Activated gamma-delta T cell treated with Interleukin-2 at 50 U/mL for 16 hours (primary cell): ENCODE measurements around the gene MAP9.
A peak's percentile ranks its signal among the peaks of the same experiment; 100 is the strongest.
"Not testable (repeated sequence)": the region's sequence is repeated elsewhere in the genome, so short reads cannot be mapped to it uniquely, and the experiment has no call there.

ENCODE experiments used
- DNase-seq: peaks from one replicate; pipeline ENCODE4 v3.0.0-alpha.2; 2020

MAP9 gene

DNA sequence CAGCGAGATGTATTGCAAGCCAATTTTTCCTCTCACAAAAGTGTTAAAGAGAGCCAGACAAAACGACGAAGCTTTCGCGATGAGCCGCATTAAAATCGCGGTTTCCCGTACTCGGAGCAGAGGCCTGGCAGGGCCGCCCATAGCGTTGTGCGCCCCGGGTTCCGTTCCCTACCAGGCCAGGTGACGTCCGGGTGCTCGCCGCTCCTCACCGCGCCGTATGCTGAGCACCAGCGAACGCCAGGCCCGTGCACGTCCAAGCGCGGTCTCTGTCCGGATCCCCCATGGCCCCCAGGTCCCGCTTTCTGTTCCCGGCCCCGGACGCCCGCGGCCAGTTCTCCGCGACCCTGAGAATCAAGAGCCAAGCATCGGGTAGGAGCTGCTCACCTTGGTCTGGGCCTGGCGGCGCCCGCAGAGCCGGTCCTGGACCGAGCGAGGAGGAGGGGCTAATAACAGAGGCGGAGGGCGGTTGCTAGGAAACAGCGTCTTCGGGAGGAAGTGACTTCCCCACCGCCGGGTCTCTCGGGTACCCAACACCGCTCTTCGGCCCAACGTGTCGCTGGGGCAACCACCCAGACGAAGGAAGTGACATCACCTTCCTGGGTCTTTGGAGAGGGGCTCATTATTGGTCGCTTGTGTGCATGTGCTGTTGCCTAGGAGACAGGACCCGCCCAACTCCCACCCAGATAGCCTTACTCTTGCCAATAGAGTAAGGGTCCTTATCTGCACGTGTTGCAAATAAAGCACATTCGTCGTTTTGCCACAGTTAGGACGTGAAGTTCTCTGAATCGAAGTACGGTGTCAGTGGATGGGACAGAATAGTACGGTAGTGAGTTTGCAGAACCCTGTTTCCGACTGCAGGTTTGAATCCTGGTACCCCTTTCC lies at the start of gene MAP9:
Gene MAP9, minus strand, starts transcription at position 579 of the 882 bp plus-strand sequence. CDS start 1,115 bp downstream, outside the sequence.
- DNase-seq = peak; percentile 90

DNA sequence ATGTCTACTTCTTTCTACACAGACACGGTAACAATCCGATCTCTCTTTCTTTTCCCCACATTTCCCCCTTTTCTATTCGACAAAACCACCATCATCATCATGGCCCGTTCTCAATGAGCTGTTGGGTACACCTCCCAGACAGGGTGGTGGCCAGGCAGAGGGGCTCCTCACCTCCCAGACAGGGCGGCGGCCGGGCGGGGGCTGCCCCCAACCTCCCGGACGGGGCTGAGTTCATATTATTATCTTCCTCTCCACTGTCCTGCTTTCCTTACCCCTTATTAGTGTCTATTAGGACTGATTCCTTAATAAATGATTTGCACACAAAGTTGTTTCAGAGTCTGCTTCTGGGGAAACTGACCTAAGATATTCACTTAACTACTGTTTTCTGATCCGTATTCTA lies 48.0 kb upstream of the MAP9 start:
- DNase-seq = not testable (repeated sequence)

DNA sequence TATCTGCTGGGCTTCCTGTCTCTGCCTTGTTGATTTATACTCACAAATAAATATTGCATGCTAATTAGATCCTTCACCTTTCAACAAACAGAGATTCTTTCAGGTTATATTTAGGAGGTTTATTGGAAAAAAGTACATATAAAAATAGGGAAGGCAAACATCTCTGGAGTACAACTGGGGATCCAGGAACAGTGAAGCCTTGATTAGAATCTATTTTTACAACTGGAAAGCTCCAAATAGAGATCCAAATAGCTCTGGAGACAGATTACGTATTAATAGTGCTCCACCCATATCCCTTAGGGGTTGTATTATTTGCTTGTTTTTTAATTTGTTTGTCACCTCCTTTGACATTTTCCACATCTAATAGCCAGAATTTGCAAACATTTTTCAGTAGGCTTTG lies 46.9 kb upstream of the MAP9 start:
- DNase-seq = no peak

DNA sequence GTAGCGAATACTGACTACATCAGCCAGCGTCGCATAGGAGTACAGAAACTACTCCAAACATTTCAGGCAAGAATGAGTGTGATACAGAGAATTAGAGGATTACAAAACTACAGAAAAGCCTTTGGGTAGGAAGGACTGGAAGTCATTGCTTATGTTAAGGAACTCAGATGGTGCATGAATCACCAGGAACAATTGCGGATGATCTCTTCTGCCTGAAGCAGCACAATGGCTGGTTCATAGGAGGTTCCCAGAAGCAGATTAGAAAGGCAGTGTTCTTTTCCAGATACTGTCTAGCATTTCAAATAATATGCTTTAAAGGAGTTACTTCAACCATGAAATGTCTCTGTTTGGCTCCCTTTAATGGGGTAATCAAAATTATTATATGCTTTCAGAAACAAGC lies 42.5 kb upstream of the MAP9 start:
- DNase-seq = no peak

DNA sequence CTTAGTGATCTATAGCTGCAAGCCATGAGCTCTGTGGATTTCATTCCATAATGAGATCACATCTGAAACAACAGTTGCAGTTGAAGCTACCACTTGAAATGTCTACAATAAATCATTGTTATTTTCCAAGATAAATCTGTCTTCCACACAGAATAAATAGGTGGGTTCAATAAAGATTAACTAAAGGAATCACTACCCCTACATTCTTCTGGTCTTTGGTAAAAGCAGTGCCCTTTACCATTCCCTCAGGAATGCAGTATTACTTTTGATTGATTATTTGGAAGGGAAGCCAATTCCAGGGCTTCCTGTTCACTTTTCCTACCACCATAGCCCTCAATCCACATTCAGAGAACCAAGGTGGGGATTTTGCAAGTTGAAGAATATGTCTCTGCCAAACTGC lies 38.9 kb upstream of the MAP9 start:
- no peak for DNase-seq

DNA sequence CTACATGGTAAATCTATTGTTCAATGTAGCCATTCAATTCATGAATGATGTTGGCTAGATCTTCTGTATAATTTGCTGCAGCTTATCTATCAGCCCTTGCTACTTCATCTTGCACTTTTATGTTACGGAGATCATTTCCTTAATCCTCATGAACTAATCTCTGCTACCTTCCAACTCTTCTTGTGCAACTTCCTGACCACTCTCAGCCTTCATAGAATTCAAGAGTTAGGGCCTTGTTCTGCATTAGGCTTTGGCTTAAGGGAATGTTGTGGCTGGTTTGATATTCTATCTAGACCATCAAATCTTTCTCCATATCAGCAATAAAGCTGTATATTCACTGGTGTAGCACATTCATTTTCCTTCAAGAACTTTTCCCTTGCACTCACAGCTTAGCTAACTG lies 36.7 kb upstream of the MAP9 start:
- DNase-seq = no peak

DNA sequence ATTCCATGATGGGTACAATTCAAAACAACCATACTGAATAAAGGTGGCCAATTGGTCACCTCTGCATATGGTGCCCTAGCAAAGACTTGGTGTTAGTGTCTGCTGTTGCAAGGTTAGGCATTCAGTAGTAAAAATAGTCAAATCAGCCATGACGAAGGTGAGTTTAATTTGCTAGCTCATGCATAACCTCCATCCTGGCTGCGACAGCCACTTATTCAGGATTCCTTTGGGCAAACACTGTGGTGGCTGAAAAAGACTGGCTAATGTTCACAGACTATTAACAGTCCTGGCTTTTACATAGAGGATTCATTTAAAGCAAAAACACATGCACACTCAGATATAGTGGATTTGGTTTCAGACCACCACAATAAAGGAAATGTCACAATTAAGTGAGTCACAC lies 34.8 kb upstream of the MAP9 start:
- no peak for DNase-seq

DNA sequence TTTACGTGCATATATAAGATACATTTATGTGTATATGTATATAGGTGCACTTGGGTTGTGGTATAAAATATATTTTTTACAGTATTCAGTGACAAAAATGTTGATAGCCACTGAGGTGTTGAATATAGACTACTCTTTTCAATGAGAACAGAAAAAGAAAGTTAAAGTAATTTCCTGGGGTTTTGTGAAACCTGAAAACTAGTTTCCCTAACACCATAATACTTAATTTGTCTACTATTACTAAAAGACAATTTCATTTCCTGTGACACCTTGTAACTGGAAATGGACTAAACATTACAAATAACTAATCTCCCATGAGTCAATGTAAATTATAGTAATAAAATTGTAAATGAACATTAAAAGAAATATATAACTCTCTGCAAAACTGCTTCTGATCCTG lies 32.0 kb upstream of the MAP9 start:
- DNase-seq = no peak

DNA sequence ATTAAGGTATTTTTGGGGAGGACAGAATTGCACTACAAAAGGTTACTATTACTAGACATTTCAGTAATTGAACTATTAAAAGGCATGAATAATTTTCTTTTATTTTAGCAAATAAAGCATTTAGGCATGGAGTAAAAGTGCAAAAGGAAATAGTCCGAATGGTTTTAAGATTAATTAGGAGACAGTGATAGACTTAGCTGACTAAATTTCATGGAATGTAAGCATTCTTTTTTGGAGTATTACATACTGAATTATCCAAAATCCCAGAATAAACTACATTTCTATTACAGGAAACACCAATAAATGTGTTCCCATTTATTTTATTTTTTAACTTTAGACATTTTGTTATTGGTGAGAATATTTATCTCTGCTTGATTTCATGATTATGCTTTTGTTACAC lies 30.7 kb upstream of the MAP9 start:
- no peak for DNase-seq

DNA sequence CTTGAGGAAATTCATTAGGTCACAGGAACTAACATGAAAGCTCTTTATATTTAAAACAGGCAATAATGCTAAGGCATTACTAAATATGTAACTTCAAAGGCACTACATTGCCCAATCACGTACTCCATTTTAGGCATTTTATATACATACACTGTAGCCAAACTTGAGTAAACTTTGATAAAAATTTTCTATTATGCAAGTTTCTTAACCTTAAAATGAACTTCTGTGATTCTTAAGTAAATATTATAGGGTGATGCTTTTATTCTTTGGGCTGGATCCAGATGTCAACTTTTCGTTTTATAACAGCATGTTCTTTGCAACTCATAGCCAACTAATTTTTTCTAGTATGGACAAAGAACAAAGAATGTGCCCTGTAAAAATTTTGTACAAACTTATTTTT lies 28.3 kb upstream of the MAP9 start:
- DNase-seq = no peak

DNA sequence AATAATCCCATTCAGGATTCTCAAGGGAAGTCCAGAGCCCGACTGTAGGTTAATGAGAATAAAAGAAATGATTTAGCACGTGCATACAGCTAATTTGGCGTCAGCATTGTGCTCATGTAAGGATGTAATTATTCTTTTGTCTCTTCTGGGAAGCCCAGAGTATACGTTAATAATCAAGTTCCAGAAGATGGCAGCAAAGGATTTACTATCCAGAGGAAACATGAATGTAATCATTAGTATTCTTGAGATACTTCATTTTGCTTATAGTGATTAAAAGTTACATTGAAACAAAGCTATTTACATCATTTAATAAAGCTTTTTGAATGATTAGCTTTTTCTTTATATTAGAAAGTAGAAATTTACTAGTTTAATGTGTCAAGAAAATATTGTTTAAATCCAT lies 27.1 kb upstream of the MAP9 start:
- no peak for DNase-seq

DNA sequence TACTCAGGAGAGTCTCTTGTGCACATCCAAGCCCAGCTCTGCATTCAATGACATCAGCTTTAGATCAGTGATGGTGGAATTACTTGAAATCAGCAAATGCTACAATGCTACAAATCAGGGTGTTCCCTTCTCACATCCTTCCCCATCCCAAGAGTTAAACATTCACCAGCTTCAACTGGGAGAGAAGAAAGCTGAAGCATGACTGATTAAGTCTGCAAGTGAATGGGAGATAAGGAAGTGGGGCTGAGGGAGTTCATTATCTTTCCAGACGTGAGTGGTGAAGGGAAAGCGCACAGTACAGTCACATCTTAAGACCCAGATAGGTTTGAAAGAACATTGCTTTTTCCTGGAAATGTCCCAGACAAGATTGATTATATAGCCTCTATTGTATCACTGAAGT lies 26.2 kb upstream of the MAP9 start:
- no peak for DNase-seq

DNA sequence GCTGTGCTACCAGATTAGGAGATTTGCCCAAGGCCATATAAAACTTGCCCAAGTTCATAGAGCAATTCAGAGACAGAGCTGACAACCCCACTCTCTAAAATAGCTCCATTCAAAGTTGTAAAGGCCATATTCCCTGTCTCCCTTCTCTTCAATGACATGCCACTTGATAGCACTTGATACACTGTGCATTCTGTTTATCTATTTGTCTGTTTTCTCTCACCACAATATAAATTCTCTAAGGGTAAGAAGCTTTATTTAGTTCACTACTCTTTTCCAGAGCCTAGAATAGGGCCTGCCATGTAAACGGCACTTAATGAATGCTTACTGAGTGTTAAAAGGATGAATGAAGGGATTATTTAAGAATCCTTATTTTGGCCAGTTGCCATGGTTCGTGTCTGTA lies 24.1 kb upstream of the MAP9 start:
- DNase-seq = no peak

DNA sequence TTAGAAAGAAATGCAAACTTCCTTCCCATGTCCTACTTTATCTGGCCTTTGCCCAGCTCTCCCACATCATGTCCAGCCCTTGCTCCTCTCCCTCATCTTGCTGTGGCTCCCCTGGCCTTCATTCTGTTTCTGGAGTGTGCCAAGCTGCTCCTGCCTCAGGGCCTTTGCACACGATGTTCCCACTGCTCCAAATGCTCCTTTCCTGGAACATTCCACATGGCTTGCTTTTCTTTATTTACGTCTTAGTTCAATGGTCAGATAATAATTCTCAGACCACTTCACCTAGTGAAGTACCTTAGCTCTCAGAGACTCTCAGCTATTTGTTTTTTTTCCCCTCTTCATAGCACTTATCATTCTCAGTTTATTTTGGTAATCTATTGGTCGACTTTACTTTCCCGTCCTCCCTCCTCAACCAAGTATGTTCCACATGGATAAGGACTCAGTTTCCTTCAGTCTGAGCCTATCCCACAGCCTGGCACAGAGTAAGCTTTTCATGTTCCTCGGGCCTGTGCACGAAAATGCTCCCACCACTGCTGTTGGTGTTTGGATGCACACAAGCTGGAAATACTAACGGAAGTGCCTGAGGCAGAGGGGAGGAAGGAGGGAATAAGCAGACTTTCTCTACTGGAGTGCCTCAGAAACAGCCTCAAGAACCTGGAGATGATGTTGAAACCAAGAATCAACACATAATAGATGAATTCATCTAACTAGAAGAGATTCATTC lies 23.4 kb upstream of the MAP9 start:
- no peak for DNase-seq

DNA sequence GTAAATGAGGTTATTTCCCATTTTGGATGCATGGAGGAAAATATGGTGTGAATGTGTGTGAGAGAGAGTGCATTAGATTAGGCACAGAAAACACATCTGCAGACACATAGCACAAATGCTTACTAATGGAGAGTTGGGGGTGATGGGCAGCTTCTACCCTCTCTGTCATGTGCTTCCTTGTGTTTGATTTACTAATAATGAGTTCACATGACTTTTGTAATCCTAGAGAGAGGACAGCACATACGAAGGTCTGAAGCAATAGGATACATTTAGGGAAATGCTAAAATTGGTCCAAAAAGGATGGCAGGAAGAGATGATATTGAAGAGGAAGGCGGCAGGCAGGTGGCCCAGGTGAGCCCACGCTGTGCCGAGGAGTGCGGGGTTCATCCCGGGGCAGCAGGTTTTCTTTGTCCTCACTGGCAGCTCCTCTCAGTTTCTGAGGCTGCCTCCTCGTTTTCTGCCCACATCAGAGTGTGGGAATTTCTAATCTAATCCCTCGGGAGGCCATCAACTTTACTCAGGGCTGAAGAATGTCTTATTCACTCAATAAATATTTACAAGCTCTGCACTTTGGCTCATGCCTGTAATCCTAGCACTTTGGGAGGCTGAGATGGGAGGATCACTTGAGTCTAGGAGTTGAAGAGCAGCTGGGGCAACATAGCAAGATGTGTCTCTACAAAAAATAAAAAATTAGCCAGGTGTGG lies 15.9 kb upstream of the MAP9 start:
- no peak for DNase-seq

DNA sequence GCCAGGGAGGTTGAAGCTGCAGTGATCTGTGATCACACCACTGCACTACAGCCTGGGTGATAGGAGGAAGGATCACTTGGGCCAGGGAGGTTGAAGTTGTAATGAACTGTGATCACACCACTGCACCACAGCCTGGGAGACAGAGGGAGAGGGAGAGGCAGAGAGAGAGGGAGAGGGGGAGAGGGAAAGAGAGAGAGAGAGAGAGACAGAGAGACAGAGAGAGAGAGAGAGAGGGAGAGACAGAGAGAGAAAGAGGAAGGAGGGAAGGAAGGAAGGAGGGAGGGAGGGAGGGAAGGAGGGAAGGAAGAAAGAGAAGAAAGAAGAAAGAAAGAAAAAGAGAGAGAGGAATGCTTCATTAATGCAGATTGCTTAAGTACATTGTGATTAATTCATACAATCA lies 15.2 kb upstream of the MAP9 start:
- no peak for DNase-seq

DNA sequence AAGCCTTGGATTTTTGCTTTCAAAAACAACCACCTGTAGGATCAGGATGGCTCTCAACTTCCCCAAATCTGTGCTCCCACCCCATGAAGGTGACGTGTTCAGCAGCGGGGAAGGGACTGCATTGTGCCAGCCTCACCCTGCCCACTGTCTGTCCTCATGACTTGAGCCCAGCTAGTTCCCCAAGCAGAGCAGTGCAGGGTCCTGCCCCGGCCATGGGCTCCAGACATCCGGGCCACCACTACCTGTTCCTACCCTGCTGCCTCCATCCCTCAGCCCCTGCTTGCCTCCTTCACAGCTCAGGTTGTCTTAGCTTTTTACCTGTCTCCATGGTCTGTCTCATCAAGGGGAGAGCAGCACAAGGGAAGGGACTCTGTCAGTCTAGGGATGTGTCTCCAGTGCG lies 11.4 kb upstream of the MAP9 start:
- DNase-seq = no peak

DNA sequence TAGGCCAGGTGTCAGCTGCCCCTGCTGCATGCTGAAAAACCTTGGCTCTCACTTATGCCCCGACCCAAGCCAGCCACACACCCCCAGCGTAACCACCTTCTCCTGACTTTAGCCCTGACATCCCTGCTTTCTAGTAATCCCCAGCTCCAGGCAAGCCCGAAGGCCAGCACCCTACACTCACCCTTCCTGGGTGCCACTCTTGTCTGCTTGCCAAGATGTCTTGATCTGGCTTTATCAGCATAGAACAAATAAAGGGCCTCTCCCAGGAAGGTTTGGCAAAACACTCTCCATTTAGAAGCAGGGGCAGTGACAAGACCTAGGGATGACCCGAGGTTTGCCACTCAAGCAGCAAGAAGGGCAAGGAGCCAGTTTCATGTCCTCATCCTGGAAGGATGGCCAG lies 6.8 kb upstream of the MAP9 start:
- DNase-seq = no peak

DNA sequence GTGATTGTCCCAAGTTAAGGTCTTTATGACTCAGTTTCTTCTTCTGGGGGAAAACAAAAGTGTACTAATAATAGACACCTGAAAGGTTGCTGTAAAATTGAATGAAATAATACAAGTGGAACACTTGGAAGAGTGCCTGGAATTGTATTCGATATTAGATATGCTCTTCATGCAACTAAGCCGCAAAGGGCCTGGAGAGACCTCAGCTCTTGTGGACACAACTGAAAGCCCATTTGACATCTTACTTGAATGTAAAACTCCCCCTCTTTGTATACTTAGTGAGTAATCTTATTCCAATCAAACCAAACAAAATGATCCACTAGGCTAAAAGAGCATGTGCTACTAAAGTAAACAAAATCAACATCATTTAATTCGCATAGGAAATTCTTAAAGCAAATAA lies 511 bp upstream of the MAP9 start:
- DNase-seq = no peak

DNA sequence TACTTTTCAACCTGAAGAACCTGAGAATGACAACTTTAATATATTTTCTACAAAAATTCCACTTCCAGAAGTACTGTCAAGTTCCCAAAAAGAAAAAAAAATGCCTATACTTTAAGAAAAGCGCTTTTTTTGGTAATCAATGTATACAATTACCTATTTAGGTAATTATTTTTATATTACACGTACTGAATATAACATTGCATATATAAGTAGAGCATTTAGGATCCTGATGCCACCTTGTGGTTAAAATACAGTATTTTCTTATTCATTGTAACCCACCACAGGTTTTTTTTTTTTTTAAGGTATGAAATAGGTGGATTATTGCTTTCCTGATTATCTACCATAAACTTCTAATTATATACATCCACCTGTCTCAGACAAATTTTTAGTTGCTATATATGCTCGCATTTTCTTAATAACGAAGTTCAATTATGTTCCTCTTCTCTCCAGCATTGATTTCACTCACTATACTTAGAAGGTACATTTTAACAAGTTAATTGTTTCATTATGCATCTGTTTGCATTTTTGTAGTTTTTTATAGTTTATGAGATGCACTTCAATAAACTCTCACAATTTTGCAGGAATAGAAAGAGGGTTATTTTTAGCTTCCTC lies 5.2 kb downstream of the MAP9 start:
- DNase-seq = no peak

DNA sequence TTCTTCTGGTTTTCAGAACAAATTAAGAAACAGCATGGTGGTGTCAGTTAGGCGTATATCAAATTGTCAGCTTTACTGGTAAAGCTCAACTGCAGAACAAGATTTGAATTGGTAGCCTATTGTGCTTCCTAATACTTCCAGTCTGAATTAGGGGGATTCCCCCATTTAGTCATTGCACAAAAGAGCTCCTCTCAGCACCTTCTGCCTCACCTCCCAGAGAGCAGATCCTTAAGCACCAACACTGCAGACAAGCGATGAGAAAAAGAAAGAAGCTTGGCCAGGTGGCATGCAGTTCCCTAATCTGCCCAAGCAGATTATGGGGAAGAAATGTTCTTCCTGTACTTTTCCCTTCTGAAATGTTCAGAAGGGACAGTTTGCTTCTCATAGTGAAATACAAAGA lies 9.2 kb downstream of the MAP9 start:
- no peak for DNase-seq

DNA sequence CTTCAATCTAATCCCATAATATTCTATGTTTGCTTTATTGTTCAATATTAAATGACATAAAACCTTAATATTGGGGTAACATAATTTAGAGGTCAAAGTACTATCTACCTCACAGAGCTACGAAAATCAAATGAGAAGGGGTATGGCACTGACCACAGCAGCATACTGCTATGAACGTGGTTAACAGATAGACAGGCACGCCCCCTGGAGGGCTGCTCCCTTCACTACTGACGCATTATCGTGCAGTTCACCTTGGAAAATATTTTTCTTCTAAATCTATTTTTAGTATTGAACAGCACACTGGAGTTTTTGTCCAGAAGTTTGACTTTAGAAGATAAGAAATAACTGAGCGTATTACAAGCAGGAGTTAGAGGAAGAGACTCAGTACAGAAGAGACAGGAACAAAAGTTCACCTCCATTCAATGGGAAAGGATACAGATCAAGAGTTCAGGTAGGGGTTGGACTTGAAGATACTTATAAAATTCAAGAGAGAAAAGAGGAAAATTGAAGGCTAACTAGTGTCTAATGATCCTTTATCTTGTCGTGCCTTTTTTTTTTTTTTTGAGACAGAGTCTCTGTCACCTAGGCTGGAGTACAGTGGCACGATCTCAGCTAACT lies 22.7 kb downstream of the MAP9 start:
- peak; percentile 3 for DNase-seq

DNA sequence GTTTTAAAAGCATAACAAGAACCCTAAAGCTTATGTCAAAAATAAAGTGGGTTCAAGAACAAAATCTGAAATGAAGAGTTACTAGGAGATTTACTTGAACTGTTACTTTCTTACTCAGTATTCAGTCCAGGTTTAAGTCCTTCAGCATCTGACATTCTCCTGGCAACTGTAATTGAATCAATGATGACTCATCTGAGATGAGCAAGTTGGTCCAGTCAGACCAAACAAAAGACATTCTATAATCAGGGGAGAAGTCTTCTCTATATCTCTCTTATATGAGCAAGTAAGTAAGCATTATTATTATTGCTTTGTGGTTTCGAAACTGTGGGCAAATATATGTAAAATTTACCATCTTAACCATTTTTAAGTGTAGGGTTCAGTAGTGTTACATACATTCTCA lies 34.6 kb downstream of the MAP9 start:
- no peak for DNase-seq
